ENCODE data around the gene AIFM3. TPM values are rescaled to one million over a fixed set of nuclear protein-coding genes. Genes with fewer than 3 reads are reported as not detected.

The AIFM3 gene
- total and polyA plus RNA-seq, 2 of the 4 experiments (the other 2 are of a cell fraction): 0.09 to 0.18 TPM

- peaks cover 0 to 18% of the 10 kb centered on the region in 2 experiments; a peak in 2 of 4 replicates for H3K79me1 ChIP-seq (ENCODE audit: low read depth in 1 of 2, low read length in 2 of 2)
- H2BK5ac ChIP-seq (ENCODE audit: low read depth, low read length, poor library complexity, severe bottlenecking): no peak overlapping the region
- intact Hi-C loops (cut with micrococcal nuclease): no loop called here
- no TSS peak for BruUV-seq (replicated peaks)
- no peak overlapping the region for H2BK15ac ChIP-seq (ENCODE audit: low read depth, low read length)
- H3K14ac ChIP-seq (replicated peaks; ENCODE audit: low read depth, low read length): no peak overlapping the region
- no peak overlapping the region for H4K8ac ChIP-seq (ENCODE audit: low read depth in 2 of 2, low read length in 2 of 2)
- no peaks in the 10 kb centered on the region for H3K27me3 ChIP-seq (ENCODE audit: control insufficient read depth, insufficient read depth, low read length)
- H4K5ac ChIP-seq (ENCODE audit: low read depth, low read length): no peak overlapping the region
- no peak overlapping the region for H2BK20ac ChIP-seq (ENCODE audit: low read depth, low read length)
- no peak overlapping the region for H3K27ac ChIP-seq (ENCODE audit: insufficient read depth, low read length)
- no peak for TF ChIP-seq MXI1 (IDR thresholded peaks at IDR 0.05; ENCODE audit: borderline replicate concordance, low read depth, low read length)
- no peak overlapping the region for H3K4me3 ChIP-seq (ENCODE audit: insufficient read depth, low read depth, low read length)
- ChIA-PET CTCF (no interaction called here), POLR2A (ENCODE audit: unreplicated experiment) (no interaction called here)
- in situ Hi-C loops (cut with MboI; ENCODE audit: low sequenced_read_pairs): no loop called here
- DNase-seq (no peak), ATAC-seq (ENCODE audit: low read depth) (no peak)
- dilution Hi-C loops (cut with HindIII; ENCODE audit: low sequenced_read_pairs, unreplicated experiment): no loop called here
- no peak overlapping the region for H3K4ac ChIP-seq (ENCODE audit: low read depth, low read length)
- H3K36me3 ChIP-seq (ENCODE audit: control insufficient read depth, insufficient read depth, low read length): peaks cover 65% of the 10 kb centered on the region
- no peak overlapping the region for H2AK9ac ChIP-seq (replicated peaks; ENCODE audit: low read depth, low read length, poor library complexity)
- H3K9me3 ChIP-seq (ENCODE audit: control insufficient read depth, insufficient read depth, low read length): no peaks in the 10 kb centered on the region
- H2AK5ac ChIP-seq (ENCODE audit: low read depth, low read length): no peak overlapping the region
- H3K9ac ChIP-seq (ENCODE audit: low read depth, low read length): no peak overlapping the region
- H4K91ac ChIP-seq (ENCODE audit: insufficient read depth, low read depth, low read length): no peak overlapping the region
- no peak overlapping the region for H2AFZ ChIP-seq (replicated peaks; ENCODE audit: low read length, poor library complexity)
- H3K56ac ChIP-seq (ENCODE audit: extremely low read depth, insufficient read depth, low read length): no peak overlapping the region
- H4K20me1 ChIP-seq (ENCODE audit: insufficient read depth, low read length): no peaks in the 10 kb centered on the region
- H3K18ac ChIP-seq (ENCODE audit: low read depth, low read length): no peak overlapping the region
- no peak overlapping the region for H2BK120ac ChIP-seq (ENCODE audit: low read depth, low read length)
- no peaks in the 10 kb centered on the region for H3K4me1 ChIP-seq (ENCODE audit: control insufficient read depth, insufficient read depth, low read length)
- H3K4me2 ChIP-seq (ENCODE audit: low read depth, low read length): no peak overlapping the region
- H3K23ac ChIP-seq (ENCODE audit: low read depth, low read length): no peak overlapping the region
- H3K9me1 ChIP-seq (ENCODE audit: insufficient read depth, low read length): no peaks in the 10 kb centered on the region
- 100% methylated on average over 1 of the region's 30 CpGs; no CpG with 5 or more reads in 1 of the 2 experiments for WGBS, 2 experiments (ENCODE audit: extremely low coverage in 2 of 2, insufficient read length in 1 of 2)
Measured at GRCh38 chr22:20994128-20994901, 27.3 kb downstream of the AIFM3 start.

All from IMR-90 (cell line).